Measurements from ENCODE around the gene FKBP3. TPM values are rescaled to one million over a fixed set of nuclear protein-coding genes. Genes with fewer than 3 reads are reported as not detected.

Gene FKBP3
- total RNA-seq, 1 donor from 2014 or later, result 44.7 TPM

DNA sequence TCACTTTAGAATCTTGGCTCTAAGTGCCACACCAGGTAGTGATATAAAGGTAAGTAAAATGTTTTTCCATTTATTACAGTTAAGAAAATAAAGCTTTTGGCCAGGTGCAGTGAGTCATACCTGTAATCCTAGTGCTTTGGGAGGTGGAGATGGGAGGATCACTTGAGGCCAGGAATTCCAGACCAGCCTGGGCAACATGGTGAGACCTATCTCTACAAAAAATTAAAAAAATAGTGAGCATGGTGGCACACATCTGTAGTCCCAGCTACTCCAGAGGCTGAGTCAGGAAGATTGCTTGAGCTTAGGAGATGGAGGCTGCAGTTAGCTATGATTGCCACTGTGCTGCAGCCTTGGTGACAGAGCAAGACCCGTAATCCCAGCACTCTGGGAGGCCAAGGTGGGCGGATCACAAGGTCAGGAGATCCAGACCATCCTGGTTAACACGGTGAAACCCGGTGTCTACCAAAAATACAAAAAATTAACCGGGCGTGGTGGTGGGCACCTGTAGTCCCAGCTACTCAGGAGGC, 6.4 kb upstream of the FKBP3 start:
- no peak overlapping the region for H3K4me3 ChIP-seq (ENCODE audit: low read depth, low read length)
- no peak for DNase-seq (ENCODE audit: low read depth)
- TF ChIP-seq, protein P1, sequence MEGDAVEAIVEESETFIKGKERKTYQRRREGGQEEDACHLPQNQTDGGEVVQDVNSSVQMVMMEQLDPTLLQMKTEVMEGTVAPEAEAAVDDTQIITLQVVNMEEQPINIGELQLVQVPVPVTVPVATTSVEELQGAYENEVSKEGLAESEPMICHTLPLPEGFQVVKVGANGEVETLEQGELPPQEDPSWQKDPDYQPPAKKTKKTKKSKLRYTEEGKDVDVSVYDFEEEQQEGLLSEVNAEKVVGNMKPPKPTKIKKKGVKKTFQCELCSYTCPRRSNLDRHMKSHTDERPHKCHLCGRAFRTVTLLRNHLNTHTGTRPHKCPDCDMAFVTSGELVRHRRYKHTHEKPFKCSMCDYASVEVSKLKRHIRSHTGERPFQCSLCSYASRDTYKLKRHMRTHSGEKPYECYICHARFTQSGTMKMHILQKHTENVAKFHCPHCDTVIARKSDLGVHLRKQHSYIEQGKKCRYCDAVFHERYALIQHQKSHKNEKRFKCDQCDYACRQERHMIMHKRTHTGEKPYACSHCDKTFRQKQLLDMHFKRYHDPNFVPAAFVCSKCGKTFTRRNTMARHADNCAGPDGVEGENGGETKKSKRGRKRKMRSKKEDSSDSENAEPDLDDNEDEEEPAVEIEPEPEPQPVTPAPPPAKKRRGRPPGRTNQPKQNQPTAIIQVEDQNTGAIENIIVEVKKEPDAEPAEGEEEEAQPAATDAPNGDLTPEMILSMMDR (IDR thresholded peaks at IDR 0.05; ENCODE audit: insufficient read depth, low read length, poor library complexity, severe bottlenecking), result no peak
- no peaks in the 10 kb centered on the region for H3K27me3 ChIP-seq (ENCODE audit: control insufficient read depth, insufficient read depth, low read length)
- peaks cover 1% of the 10 kb centered on the region for H3K36me3 ChIP-seq (ENCODE audit: control insufficient read depth, insufficient read depth, low read length)

DNA sequence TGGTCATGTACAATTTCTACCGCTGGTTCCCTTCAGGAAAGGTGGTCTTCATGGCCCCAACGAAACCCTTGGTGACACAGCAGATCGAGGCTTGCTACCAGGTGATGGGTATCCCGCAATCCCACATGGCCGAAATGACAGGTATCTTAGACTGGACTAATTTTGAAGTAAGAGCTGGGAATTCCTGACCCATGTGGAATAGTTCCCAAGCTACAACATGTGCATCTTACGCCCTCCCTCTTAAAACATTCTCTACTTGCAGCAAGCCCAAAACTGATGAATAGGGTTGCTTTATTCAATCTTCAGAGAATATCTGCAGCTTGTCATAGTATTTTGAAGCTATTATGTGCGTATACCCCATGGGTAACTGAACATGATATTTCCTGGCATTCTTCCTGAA, 2.1 kb upstream of the FKBP3 start:
- TF ChIP-seq, protein P1 (IDR thresholded peaks at IDR 0.05; ENCODE audit: insufficient read depth, low read length, poor library complexity, severe bottlenecking), result no peak
- Histone ChIP-seq H3K36me3 (ENCODE audit: control insufficient read depth, insufficient read depth, low read length) (no peaks in the 10 kb centered on the region), H3K4me3 (ENCODE audit: low read depth, low read length) (peak overlapping the region; percentile 68), H3K27me3 (ENCODE audit: control insufficient read depth, insufficient read depth, low read length) (no peaks in the 10 kb centered on the region)
- DNase-seq (ENCODE audit: low read depth), result no peak

DNA sequence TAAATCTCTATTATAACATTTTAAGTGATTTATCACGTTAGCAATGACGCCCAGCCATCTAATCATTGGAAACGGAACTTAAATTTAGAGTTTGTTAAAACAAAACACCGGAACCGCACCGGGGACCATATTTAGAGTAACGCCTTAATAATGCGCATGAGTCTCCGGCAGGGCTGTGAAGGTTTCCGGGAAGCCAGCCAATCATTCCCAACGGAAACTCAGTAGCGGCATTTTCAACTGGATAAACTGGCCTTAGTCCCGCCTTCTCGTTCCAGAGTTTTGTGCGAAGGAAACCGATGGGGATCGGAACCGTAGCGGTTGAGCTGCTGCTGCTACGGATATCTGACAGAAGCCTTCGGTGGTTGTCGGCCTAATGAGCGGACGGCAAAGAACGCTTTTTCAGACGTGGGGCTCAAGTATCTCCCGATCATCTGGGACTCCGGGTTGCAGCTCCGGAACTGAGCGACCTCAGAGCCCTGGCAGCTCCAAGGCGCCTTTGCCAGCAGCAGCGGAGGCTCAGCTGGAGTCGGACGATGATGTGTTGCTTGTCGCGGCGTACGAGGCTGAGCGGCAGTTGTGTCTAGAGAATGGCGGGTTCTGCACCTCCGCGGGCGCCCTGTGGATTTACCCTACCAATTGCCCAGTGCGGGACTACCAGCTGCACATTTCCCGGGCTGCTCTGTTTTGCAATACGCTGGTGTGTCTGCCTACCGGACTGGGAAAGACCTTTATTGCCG, 1.5 kb upstream of the FKBP3 start, which contains the start of gene FANCM:
TSS of gene FANCM (plus strand) at position 272 of the 737 bp plus-strand sequence. CDS start at position 374, 102 bp downstream.
- Histone ChIP-seq H3K36me3 (ENCODE audit: control insufficient read depth, insufficient read depth, low read length) (no peaks in the 10 kb centered on the region), H3K4me3 (ENCODE audit: low read depth, low read length) (peak within 1 kb of the TSS; percentile 68), H3K27me3 (ENCODE audit: control insufficient read depth, insufficient read depth, low read length) (no peaks in the 10 kb centered on the region)
- TF ChIP-seq, protein P1 (IDR thresholded peaks at IDR 0.05; ENCODE audit: insufficient read depth, low read length, poor library complexity, severe bottlenecking), result no peak
- DNase-seq (ENCODE audit: low read depth), result peak; percentile 83

DNA sequence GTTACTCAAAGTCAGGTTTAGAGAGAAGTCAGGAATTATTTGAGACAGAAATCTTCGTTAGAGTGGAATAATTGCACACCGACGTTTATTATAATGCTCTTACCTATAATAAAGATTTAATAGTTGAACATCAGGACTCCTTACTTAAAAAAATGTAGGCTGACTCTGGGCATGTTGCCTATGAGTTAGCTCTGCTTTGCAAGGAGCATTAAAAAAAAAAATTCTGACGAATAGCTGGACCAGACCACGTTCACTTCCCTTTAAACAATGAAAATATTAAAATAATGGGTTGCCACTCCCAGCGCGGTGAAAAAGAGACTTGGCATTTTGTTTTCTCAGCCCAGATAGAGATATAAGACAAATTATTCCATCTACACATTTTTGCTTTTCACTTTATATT, 875 bp upstream of the FKBP3 start:
- peak overlapping the region; percentile 48 for H3K4me3 ChIP-seq (ENCODE audit: low read depth, low read length)
- TF ChIP-seq, protein P1 (IDR thresholded peaks at IDR 0.05; ENCODE audit: insufficient read depth, low read length, poor library complexity, severe bottlenecking), result no peak
- no peaks in the 10 kb centered on the region for H3K27me3 ChIP-seq (ENCODE audit: control insufficient read depth, insufficient read depth, low read length)
- H3K36me3 ChIP-seq (ENCODE audit: control insufficient read depth, insufficient read depth, low read length), result no peaks in the 10 kb centered on the region
- DNase-seq (ENCODE audit: low read depth), result no peak

DNA sequence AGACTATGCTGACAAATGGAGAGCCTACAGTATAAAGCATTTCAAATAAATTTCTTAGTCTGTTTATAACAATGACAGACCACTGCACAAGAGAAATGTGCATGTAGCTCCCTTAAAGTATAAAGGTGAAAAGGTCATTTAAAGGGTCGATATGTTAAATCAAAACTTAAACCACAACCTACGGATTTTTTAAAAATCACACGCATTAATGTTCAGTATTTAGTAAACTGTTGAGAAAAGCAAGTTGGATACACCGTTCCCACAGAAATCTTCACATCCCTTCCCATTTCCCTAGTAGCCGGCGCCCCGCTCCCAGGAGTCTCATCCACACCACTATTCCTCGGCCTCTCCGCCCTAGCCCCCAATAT, 614 bp downstream of the FKBP3 start:
- no peak for DNase-seq (ENCODE audit: low read depth)
- no peaks in the 10 kb centered on the region for H3K36me3 ChIP-seq (ENCODE audit: control insufficient read depth, insufficient read depth, low read length)
- H3K4me3 ChIP-seq (ENCODE audit: low read depth, low read length), result peak overlapping the region; percentile 58
- no peaks in the 10 kb centered on the region for H3K27me3 ChIP-seq (ENCODE audit: control insufficient read depth, insufficient read depth, low read length)
- TF ChIP-seq, protein P1 (IDR thresholded peaks at IDR 0.05; ENCODE audit: insufficient read depth, low read length, poor library complexity, severe bottlenecking), result no peak
